ENCODE results near the gene RAP1A.
"Not testable (repeated sequence)": the region's sequence is repeated elsewhere in the genome, so short reads cannot be mapped to it uniquely, and the experiment has no call there.

The RAP1A gene

DNA sequence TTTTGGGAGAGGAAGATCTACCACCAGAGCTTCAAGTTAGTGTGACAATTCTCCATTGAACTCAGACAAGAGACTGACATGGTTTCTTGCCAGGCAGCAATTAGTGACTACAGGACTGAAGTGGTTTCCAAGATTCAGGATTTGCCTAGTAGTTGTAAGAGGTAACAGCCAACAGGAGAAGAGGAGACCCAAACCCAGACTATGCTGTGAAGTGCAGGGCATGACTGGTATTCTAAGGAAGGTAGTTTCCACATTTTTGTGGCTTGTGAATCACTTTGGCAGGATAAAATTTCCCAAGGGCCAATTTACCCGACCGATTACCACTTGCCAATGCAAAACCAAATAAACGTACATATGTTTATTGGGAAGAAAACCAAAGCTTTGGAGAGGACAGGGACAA is 14.7 kb upstream of the RAP1A start:
- TF ChIP-seq, protein P1, sequence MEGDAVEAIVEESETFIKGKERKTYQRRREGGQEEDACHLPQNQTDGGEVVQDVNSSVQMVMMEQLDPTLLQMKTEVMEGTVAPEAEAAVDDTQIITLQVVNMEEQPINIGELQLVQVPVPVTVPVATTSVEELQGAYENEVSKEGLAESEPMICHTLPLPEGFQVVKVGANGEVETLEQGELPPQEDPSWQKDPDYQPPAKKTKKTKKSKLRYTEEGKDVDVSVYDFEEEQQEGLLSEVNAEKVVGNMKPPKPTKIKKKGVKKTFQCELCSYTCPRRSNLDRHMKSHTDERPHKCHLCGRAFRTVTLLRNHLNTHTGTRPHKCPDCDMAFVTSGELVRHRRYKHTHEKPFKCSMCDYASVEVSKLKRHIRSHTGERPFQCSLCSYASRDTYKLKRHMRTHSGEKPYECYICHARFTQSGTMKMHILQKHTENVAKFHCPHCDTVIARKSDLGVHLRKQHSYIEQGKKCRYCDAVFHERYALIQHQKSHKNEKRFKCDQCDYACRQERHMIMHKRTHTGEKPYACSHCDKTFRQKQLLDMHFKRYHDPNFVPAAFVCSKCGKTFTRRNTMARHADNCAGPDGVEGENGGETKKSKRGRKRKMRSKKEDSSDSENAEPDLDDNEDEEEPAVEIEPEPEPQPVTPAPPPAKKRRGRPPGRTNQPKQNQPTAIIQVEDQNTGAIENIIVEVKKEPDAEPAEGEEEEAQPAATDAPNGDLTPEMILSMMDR (IDR thresholded peaks at IDR 0.05; ENCODE audit: insufficient read depth, missing control alignments), result no peak
- no peak for DNase-seq (ENCODE audit: insufficient read length, low spot score)
- FAIRE-seq, result no peak

DNA sequence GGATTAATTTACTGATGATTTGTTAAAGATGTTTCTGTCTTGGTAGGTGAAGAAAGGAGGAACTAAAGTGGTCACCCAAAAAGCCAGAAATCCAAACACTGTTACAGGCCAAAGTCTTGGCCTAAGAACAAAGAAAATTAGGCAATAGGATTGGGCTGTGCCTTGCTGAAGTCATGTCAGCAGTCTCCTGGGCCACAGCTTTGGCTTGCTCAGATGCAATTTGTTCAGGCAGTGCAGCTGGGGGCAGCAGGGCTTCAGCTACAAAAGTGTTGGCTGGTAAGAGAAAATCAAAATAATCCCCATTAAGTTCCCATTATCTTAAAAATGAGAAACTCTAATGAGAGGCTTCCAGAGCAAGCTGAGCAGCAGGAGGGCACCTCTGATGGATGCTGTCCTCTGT is 14.0 kb upstream of the RAP1A start:
- TF ChIP-seq, protein P1 (IDR thresholded peaks at IDR 0.05; ENCODE audit: insufficient read depth, missing control alignments), result no peak
- FAIRE-seq, result no peak
- no peak for DNase-seq (ENCODE audit: insufficient read length, low spot score)

DNA sequence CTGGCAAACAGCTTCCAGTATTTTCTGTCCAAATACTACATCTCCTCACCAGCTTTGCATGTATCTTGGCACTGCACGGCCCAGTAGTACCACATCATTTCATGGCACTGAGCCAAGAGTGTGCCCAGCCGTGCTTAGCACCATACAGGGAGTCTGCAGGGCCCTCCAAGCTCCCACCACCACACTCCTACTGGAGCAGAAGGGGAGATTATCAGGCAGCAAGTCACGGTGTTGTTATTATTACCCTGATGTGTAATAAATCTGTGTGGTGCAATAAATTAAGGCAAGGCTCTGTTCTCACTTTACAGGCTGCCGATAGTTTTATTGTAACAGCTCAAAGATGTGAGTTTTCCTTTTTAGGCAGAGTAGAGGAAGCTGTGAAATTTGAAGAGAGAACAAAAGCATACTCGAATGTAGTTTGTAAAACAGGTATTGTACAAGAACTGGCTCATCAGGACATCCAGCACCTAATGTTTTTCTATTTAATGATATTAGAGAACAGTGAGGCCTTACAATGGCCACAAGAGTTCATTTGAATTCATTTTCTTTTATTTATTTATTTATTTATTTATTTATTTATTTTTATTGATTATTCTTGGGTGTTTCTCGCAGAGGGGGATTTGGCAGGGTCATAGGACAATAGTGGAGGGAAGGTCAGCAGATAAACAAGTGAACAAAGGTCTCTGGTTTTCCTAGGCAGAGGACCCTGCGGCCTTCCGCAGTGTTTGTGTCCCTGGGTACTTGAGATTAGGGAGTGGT is 13.0 kb upstream of the RAP1A start:
- not testable (repeated sequence) for DNase-seq (ENCODE audit: insufficient read length, low spot score); FAIRE-seq

DNA sequence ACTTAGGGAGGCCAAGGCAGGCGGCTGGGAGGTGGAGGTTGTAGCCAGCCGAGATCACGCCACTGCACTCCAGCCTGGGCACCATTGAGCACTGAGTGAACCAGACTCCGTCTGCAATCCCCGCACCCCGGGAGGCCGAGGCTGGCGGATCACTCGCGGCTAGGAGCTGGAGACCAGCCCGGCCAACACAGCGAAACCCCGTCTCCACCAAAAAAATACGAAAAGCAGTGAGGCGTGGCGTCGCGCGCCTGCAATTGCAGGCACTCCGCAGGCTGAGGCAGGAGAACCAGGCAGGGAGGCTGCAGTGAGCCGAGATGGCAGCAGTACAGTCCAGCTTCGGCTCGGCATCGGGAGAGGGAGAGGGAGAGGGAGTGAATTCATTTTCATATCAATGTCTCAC is 11.1 kb upstream of the RAP1A start:
- not testable (repeated sequence) for FAIRE-seq; DNase-seq (ENCODE audit: insufficient read length, low spot score)

DNA sequence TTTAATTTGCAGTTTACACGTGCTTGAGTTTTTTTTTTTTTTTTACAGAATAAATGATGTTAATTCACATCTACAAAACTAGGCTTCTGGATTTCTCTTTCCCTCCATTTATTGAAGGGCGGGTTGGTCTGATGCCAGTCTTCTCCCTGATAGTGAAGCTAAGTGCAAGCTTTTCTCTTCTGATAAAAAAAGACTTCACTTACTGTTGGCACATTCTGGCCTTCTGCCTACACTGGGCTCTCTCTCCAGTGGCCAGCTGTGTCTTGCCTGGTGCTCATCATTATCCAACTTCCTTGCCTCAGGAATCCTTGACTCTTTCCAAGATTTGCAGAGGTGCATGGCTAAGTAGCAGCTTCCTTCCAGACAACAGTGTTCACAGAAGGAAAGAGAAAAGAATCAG is 7.6 kb upstream of the RAP1A start:
- FAIRE-seq (no peak), DNase-seq (ENCODE audit: insufficient read length, low spot score) (no peak)
- TF ChIP-seq, protein P1 (IDR thresholded peaks at IDR 0.05; ENCODE audit: insufficient read depth, missing control alignments), result no peak

DNA sequence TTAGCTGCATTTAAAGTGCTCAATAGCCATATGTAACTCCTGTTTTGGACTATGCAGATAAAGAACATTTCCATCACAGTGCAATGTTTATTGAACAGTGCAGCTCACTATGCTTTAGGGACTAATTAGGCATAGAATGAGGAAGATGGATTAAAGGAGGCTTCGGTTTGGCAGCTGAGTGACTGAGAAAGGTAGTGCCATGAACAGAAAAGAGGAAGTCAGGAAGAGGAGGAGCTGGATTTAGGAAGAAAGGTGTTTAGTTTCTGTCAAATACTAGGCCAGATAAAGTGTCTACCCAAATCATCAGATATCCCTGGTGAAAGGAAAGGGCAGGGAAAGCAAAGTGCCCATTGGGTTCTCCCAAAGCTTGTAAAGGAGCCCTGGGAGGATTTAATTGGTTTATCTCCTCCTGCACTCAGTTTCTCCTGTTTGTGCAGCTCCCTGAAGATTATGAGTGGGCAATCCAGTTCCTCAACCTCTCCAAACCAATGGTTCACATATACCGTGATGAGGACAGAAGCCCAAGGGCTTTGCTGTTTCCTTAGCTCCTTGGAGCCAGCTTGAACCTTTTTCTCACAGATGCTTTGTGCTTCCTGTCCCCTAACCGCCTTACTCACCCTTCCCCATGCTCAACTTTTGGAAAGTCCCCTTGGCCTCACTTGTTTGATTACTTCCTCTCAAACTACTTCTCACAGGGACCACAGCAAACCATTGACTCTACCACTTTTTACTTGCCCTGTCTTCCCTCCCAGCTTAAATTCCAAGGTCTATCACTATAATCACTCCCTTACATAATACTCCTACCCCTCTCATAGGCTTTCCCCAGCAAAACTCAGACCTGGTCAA is 3.5 kb upstream of the RAP1A start:
- FAIRE-seq (no peak), DNase-seq (ENCODE audit: insufficient read length, low spot score) (no peak)
- TF ChIP-seq, protein P1 (IDR thresholded peaks at IDR 0.05; ENCODE audit: insufficient read depth, missing control alignments), result no peak

DNA sequence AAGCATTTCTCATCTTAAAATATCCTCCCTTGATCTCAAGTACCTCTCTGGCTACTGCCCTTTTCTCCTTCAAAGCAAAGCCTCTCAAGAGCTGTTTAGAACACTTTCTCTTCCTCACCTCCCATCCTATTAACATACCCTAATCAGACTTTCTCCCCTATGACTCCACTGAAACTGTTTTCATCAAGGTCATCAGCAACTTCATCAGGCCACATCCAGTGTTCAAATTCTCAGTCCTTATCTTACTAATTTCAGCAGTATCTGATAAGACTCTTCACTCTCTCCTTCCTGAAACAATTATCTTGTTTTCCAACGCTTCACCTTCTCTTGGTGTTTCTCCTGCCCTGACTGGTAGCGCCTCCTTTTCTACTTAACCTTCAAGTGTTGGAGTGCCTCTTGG is 1.5 kb upstream of the RAP1A start:
- TF ChIP-seq, protein P1 (IDR thresholded peaks at IDR 0.05; ENCODE audit: insufficient read depth, missing control alignments), result no peak
- FAIRE-seq, result no peak
- no peak for DNase-seq (ENCODE audit: insufficient read length, low spot score)

DNA sequence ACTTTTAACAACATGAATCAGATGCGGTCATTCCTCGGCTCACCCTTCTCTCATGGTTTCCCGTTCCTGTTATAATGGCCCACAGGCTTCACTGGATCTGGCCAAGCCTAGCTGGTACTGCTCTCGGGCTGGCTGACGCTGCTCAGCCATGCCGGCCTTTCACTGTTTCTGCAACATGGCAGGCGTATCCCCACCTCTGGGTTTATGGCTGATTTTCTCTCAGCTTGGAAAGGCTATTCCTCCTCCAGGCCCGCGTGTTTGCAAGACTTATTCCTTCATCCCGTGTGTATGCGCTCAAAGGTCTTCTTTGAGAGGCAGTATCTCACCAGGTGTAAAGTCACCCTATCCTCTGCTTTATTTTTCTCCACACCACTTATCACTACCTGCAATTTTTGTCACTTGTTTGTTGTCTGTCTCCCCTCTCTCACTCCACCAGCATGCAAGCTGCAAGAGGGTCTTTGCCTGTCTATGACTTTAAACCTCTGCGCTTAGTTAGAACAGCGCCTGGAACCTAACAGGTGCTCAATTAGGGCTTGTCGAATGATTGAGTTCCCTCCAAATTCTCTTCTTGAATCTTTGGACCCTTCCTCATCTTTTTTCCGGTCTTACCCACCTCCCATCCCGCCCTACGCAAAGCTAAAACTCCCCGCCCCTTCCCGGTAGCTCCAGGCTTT is 491 bp upstream of the RAP1A start:
- TF ChIP-seq, protein P1 (IDR thresholded peaks at IDR 0.05; ENCODE audit: insufficient read depth, missing control alignments), result no peak
- DNase-seq (ENCODE audit: insufficient read length, low spot score) (no peak), FAIRE-seq (no peak)
